Panc1 (cell line): Measurements from ENCODE around the gene MMP8.

Experiments
- CTCF ChIP-seq: fragments of 450-650 bp; IDR thresholded peaks from 2 replicates; pipeline ENCODE4 v1.5.1; 2017; ENCODE audit warnings: mild to moderate bottlenecking
- REST ChIP-seq, 2 experiments: IDR thresholded peaks; 2 replicates each; pipeline ENCODE4 v1.6.1; 2011 to 2012; ENCODE audit warnings: low read depth in 2 of 2, control low read depth in 1 of 2, low read length in 1 of 2, mild to moderate bottlenecking in 1 of 2, moderate library complexity in 1 of 2; ENCODE audit not compliant: insufficient read depth in 1 of 2
- TCF7L2 ChIP-seq: IDR thresholded peaks from 2 replicates; pipeline ENCODE4 v1.6.1; 2011; ENCODE audit warnings: mild to moderate bottlenecking, low read depth, low read length, inconsistent platforms

GRCh38 chr11:102770191-102770590 lies 45.4 kb upstream of the MMP8 start:
- TF ChIP-seq CTCF = no peak
- no peak for TF ChIP-seq REST (IDR thresholded peaks at IDR 0.05; ENCODE audit: insufficient read depth in 1 of 2, low read depth in 2 of 2, low read length in 1 of 2)
- no peak for TF ChIP-seq TCF7L2
